Activated CD4-positive, alpha-beta T cell treated with anti-CD3 and anti-CD28 coated beads, Interleukin-2, amount 50 U/mL, for 48 hours (primary cell): ENCODE data around the gene FOSL2.

Experiments used
- DNase-seq, 2 experiments: peaks; one replicate each; pipeline ENCODE4 v3.0.0-alpha.2; 2020

FOSL2 gene

GRCh38 chr2:28375742-28376631 is 16.7 kb upstream of the FOSL2 start:
- DNase-seq = no peak

DNA sequence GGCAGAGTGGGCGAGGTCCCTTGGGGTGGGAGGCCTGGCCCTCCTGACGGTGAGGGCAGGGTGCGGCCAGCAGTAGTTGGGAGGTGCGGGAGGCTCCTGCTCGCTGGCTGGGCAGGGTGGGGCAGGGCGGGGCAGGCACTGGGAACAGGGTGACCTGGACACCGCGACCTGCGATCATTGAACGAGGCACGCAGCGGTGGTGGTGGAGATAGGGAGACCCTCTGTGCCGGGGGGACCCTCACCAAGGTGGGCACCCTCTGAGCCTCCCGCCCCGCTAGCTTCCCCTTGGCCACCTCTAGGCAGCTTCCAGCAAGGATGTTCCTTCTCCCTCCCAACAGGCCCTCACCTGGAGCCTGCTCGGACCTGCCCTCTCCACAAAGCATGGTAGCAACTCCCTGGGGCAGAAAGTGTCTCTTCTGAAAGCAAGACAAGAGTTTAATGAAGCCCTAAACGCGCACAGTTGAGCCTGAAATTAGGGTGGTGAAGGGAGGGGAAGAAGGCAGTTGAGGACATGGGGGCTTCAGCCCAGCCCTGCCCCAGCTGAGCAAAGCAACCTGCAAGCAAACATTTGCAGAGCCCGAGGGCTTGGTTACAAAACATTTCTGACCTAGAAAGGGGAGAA is 15.4 kb upstream of the FOSL2 start:
- DNase-seq = no peak

GRCh38 chr2:28377984-28378678 is 14.5 kb upstream of the FOSL2 start:
- DNase-seq = no peak

DNA sequence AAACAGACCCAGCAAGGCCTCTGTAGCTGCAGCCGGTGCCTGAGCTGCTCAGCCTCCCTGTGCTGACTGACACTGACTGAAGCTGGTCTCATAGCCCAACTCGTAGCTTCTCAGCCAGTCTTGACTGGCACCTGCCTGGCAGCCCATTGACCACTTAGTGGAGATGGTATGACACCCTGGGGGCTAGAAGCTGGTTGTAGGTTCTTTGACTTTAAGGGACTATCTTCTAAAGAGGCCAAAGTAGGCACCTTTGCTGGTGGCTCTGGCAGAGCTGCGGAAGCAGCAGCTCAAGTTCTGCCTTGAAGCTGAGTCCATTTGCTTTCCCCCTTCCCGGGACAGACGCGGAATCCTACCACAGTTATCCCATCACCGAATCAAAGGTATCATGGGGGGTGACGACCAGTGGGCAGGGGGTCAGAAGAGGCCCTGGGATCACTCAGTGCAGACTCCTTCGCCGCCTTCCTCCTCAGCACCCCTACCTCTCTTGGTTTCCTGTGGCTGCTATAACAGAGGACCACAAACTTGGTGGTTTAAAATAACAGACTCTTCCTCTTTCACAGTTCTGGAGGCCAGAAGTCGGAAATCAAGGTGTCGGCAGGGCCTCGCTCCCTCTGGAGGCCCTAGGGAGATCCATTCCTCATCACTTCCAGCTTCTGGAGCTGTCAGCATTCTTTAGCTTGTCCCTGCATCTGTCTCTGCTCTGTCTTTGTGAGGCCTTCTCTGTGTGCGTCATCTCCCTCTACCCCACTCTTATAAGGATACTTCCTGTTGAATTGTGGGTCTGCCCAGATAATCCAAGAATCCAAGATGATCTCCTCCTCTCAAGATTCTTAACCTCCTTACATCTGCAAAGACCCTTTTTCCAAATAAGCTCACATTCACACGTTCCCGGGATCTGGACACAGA is 13.7 kb upstream of the FOSL2 start:
- no peak for DNase-seq

GRCh38 chr2:28380219-28380618 is 12.4 kb upstream of the FOSL2 start:
- DNase-seq = no peak

DNA sequence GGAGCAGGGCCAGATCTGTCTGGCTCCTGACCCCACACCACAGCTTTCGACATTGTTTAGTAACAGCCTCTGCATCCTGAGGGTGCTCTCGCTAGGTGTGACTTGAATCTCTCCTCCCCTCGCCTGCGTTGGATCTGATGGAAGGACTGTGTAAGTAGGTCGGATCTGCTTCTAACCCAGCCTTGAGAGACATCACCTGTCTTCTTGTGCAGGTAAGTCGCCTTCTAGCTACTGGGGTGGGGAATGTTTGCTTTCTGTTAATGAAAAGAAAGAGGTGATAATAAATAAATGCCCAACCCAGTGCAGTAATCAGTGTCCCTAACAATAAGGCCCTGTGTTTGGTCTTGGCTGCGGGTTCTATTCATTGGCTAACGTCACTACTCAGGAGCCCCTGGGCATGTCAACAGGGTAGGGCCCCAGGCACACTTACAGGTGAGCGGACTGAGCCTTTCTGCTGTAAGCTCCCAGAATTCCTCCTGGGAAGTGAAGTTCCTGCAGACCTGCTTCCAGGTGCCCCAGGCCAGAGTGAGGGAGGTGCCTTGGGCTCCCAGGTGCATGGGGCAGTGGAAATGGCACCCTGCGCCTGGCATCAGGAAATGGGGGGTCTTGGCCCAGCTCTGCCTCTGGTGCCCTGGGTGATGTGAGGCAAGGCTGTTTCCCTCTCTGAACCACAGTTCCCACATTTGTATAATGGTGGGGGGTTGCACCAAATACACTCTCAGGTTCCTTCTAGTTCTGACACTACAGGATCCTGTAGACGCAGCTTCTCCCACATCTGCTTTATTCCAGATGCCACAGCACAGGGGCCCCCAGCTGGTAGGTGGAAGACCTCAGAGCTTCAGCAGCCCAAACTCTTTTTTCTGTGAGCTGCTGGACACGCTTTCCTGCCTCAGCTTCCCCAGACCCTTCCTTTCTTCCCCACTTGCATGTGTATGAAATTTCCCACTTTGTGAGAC is 11.2 kb upstream of the FOSL2 start:
- DNase-seq = no peak

GRCh38 chr2:28382755-28383154 is 9.9 kb upstream of the FOSL2 start:
- no peak for DNase-seq

DNA sequence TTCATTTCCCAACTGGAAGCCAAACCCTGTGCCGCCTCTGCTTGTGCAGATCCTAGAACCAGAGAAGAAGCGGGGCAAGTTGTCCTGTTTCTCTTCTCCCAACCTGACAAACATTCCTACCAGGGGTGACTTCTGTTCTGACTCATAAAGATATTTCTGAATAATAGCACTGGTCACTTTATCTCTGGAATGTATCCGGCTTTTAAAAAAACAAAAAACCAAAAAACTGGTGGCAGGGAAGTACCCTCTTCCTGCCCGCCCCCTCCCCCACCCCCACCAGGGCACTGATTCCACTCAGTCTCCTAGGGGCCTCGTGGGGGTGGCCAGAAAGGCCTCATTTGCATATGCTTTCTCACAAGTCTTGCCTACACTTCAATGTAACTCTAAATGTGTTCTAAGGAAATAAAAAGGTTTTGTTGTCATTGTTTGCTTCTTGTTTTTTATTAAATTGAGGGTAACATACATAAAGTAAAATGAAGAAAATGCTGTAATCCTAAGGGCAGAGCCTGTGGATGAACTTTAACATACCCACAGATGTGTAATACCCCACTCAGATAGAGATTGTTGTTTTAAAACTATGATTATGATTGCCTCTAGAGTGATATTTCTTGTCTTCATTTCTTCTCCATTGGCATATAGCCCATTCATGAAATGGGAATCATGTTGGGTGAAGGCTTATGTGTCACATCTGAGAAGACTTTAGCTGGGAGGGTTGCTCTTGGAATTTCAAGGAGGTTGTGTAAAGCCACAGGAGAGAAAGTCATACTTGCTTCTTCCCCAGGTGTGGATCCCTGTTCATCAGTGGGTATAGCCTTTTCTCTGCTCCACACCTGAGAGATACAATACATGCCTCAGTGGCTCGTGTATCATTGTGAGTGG is 5.3 kb upstream of the FOSL2 start:
- DNase-seq = no peak

DNA sequence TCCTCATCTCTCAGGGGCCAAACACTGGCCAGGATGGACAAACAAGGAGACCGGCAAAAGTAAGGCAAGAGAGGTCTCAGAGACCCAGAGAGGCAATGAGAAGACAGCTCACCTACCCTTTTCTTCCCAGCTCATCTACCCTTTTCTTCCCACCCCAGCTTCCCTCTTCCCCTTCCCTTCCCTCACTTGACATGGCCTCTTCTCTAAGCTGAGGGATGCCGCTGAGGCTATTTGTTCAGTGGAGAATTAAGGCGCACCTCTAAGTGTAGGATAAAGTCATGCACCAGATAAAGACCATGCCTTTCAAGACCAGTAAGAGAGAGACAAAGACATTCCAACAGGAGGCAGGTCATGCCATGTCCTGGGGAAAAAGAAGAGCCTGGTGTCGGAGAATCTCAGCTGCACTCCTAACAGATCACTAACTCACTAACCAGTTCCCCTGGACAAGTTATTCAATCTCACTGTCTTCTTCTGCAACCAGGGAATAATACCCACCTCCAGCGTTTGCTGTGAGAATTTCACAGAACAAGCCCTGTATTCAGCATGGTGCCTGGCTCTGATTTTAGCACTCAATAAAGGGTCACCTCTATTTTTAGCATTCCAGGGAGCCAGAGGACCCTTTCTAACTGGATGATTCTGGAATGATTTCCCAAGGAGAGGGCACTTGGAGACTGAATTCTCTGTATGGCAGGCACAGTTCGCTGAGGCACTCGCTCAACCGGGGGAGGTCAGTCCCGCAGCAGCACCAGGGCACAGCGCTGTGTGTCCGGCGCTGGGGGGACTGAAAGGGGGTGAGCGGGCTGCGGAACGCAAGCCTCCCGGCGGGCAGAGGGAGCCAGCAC is 3.0 kb upstream of the FOSL2 start:
- DNase-seq = no peak

DNA sequence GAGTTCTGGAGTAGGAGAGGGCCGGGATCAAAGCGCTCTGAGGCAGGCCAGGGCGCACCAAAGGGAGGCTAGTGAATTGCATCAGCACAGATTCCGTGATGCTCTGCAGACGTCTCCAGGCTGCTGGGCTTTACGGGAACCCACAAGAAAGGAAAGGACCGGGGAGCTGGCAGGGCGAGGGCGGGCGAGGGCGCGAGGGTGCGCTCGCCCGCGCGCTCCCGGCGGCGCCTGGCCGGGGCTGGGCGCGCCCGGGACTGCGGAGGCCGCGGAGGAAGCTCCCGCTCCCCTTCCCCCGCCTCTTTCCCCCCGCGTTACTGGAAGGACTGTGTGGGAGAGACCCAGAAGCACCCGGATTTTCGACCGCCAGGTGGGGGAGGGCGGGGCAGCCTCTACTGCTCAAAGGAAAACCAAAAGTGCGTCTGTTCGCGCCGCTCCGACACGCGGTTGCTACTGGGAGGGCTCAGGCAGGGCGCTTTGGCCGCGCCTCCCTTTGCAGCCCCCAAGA is 2.4 kb upstream of the FOSL2 start:
- peak; percentile 97 to 98 for DNase-seq

- no peak for DNase-seq
Observed at GRCh38 chr2:28390746-28391563, 1.7 kb upstream of the FOSL2 start.

- DNase-seq = peak; percentile 87 to 90
Observed at GRCh38 chr2:28391564-28392296, 928 bp upstream of the FOSL2 start.

DNA sequence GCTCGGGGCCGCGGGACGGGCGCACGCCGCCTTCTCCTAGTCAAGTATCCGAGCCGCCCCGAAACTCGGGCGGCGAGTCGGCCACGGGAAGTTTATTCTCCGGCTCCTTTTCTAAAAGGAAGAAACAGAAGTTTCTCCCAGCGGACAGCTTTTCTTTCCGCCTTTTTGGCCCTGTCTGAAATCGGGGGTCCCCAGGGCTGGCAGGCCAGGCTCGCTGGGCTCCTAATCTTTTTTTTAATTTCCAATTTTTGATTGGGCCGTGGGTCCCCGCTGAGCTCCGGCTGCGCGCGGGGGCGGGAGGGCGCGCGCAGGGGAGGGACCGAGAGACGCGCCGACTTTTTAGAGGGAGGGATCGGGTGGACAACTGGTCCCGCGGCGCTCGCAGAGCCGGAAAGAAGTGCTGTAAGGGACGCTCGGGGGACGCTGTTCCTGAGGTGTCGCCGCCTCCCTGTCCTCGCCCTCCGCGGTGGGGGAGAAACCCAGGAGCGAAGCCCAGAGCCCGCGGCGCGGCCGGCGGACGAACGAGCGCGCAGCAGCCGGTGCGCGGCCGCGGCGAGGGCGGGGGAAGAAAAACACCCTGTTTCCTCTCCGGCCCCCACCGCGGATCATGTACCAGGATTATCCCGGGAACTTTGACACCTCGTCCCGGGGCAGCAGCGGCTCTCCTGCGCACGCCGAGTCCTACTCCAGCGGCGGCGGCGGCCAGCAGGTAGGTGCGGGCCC is 617 bp downstream of the FOSL2 start:
- DNase-seq = peak; percentile 58 to 61

DNA sequence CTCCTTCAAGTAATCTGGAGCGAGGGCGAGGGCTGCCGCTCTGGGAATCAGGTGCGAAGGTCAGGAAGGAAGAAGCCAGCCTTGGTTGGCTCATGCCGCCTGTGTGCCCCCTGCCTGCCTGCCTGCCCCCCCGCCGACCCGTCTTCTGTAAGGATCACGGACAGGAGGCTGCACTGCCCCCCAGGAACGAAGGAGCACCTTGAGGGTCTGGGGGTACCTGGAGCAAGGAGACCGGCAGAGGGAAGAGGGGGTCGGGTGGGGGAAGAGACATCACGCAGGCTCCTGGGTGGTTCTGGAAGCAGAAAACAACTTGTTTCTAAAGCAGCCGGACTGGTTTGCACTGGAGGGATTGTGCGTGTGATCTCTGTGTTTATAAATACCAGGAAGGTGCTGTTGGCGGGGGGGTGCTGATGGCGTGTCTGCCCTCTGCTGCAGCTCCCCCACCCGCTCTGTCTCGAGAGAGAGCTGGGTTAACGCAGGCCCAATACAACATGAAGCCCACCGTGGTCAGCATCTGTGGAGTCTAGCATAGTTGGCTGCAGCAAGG is 1.7 kb downstream of the FOSL2 start:
- no peak for DNase-seq

DNA sequence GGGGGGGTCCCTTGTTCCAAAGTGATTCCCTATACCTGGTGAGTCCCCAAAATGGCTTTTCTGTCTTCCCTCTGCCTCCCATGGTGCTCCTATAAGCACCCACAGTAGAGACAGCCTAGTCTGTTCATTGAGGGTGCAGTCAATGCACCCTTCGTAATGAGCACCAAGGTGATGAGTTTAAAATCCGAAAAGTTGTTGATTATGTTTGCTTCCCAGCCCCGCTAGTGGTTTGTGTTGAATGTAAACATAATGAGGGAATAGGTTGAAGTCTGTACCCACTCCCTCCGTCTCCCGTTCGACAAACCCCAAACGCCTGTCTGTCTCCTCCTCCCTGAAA is 2.3 kb downstream of the FOSL2 start:
- no peak for DNase-seq

DNA sequence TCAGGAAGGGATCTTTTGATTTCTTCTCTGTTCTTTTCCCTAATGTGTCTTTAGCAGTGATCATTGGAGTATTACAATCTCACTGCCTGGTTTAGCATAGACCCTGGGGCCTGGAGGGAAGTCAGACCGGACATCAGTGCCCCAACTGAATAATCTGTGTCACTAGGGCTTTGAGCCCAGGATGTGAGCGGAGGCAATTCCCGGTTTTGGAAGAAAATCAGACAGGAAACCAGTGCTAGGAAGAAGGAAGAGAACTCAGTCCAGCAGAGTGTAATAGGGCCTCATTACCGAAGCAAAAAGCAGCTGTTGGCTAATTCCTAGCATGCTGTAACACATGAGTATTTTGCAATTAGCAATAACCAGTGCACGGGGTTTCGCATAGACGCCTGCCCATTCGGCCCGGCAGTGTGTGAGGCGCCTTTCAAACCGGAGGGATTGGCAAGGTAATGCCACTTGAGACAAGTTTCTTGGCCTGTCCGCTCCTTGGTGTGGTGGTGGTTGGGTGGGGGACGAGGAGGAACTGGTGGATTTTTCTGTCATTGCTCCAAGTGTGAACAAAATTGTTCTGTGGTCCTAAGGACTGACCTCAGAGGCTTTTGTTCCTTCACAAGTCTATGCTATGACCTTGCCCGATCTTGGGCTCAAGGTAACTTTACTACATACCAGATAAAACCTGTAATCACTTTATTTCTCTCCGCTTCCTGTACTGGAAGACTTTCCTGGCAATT is 2.8 kb downstream of the FOSL2 start:
- DNase-seq = no peak
